IPS-NIHi11 (cell line): ENCODE data around the gene IL21R.
A peak's percentile ranks its signal among the peaks of the same experiment; 100 is the strongest.

ENCODE experiments used
- DNase-seq: peaks from one replicate; pipeline ENCODE4 v3.0.0; 2012; ENCODE audit warnings: mixed read lengths, low spot score

Gene IL21R

GRCh38 chr16:27401768-27402568 is at the start of gene IL21R:
Gene IL21R (plus strand): TSS chr16:27402174. CDS start chr16:27430072, 27,898 bp downstream.
- no peak for DNase-seq

GRCh38 chr16:27353853-27354252 is 48.1 kb upstream of the IL21R start:
- no peak for DNase-seq

- peak; percentile 65 for DNase-seq
Observed at GRCh38 chr16:27355610-27356009, 46.4 kb upstream of the IL21R start.

GRCh38 chr16:27356794-27357193 is 45.2 kb upstream of the IL21R start:
- no peak for DNase-seq

- no peak for DNase-seq
Observed at GRCh38 chr16:27359051-27359450, 42.9 kb upstream of the IL21R start.

GRCh38 chr16:27359615-27360014 is 42.4 kb upstream of the IL21R start:
- no peak for DNase-seq

- no peak for DNase-seq
Observed at GRCh38 chr16:27361987-27362386, 40.0 kb upstream of the IL21R start.

GRCh38 chr16:27362570-27363245 is 39.3 kb upstream of the IL21R start:
- no peak for DNase-seq

GRCh38 chr16:27363246-27363632 is 38.7 kb upstream of the IL21R start:
- DNase-seq = no peak

- no peak for DNase-seq
Observed at GRCh38 chr16:27363797-27364196, 38.2 kb upstream of the IL21R start.

GRCh38 chr16:27364493-27365141 is 37.4 kb upstream of the IL21R start:
- DNase-seq = no peak

- DNase-seq = no peak
Observed at GRCh38 chr16:27365142-27366089, 36.6 kb upstream of the IL21R start.

- no peak for DNase-seq
Observed at GRCh38 chr16:27366687-27367460, 35.1 kb upstream of the IL21R start.

- DNase-seq = peak; percentile 92
Observed at GRCh38 chr16:27367461-27368357, 34.3 kb upstream of the IL21R start.

GRCh38 chr16:27368358-27368722 is 33.6 kb upstream of the IL21R start:
- DNase-seq = no peak

- DNase-seq = no peak
Observed at GRCh38 chr16:27369806-27370205, 32.2 kb upstream of the IL21R start.

GRCh38 chr16:27370318-27370717 is 31.7 kb upstream of the IL21R start:
- DNase-seq = no peak

GRCh38 chr16:27373312-27373711 is 28.7 kb upstream of the IL21R start:
- DNase-seq = no peak

GRCh38 chr16:27374221-27374803 is 27.7 kb upstream of the IL21R start:
- no peak for DNase-seq
